ENCODE data around the gene NELFCD.
A peak's percentile ranks its signal among the peaks of the same experiment; 100 is the strongest.

The NELFCD gene

GRCh38 chr20:58986286-58986967, 5.4 kb downstream of the NELFCD start:
- POLR2A ChIA-PET, result interaction anchor here (1.5 kb wide), 1 partner anchor 88 kb away, joined by 3 read pairs; no protein-coding TSS in a partner anchor
- CTCF ChIA-PET, result no interaction called here
- Histone ChIP-seq H3K27ac (ENCODE audit: extremely low read depth, low read depth, low read length) (no peak overlapping the region), H3K4me3 (ENCODE audit: low read depth, low read length) (no peak overlapping the region), H3K4me1 (ENCODE audit: control insufficient read depth, insufficient read depth, low read length) (no peaks in the 10 kb centered on the region), H3K9me3 (ENCODE audit: control insufficient read depth, insufficient read depth, low read depth, low read length) (no peaks in the 10 kb centered on the region), H3K36me3 (ENCODE audit: control insufficient read depth in 2 of 2, insufficient read depth in 1 of 2, low read length in 2 of 2) (peaks cover 11 to 68% of the 10 kb centered on the region in 2 experiments; a peak in 2 of 3 replicates)
- TF ChIP-seq ZNF843 (tag by site-specific recombination; IDR thresholded peaks at IDR 0.05) (no peak), ZNF529 (tag by site-specific recombination; IDR thresholded peaks at IDR 0.05; ENCODE audit: insufficient replicate concordance) (no peak), ZNF146 (tag by site-specific recombination; IDR thresholded peaks at IDR 0.05) (no peak), ZNF785 (tag by site-specific recombination; IDR thresholded peaks at IDR 0.05) (no peak), ZFP37 (tag by site-specific recombination; IDR thresholded peaks at IDR 0.05) (no peak), ZNF37A (tag by site-specific recombination; IDR thresholded peaks at IDR 0.05) (no peak), ZNF335 (tag by site-specific recombination; conservative IDR thresholded peaks at IDR 0.05) (no peak), BCL11A (tag by site-specific recombination; IDR thresholded peaks at IDR 0.05; ENCODE audit: low read depth) (no peak), ZNF768 (tag by site-specific recombination; IDR thresholded peaks at IDR 0.05) (no peak), ZNF341 (tag by site-specific recombination; IDR thresholded peaks at IDR 0.05; ENCODE audit: low read depth) (no peak), ZBTB48 (tag by site-specific recombination; IDR thresholded peaks at IDR 0.05) (no peak)

DNA sequence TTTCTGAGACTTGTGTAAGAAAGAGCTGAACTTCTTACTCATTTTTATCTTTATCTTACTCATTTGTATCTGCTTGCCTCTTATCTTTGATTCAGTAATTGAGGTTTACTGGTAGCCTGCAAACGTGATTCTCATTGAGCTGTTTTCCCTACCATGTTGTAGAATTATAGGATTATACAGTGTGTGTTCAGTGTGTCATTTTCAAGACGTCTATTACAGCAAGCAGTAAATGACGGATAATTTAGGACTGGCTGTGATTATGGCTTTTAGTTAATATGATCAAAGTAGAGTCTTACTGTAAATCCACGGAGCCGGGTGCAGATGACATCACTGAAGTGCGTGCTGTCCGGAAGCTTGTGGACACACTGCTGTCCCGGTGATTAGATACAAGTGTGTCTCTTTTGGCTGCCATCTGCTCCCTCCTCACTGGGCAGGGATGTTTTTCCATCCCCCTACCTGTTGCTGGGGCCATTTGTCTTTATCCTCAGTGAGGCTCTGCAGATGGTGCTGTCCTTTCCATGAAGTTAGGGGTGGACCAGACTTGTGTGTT, 6.0 kb downstream of the NELFCD start:
- H3K36me3 ChIP-seq (ENCODE audit: control insufficient read depth in 2 of 2, insufficient read depth in 1 of 2, low read length in 2 of 2), result peaks cover 11 to 74% of the 10 kb centered on the region in 2 experiments; a peak in 2 of 3 replicates
- TF ChIP-seq ZNF19 (tag by site-specific recombination; IDR thresholded peaks at IDR 0.05; ENCODE audit: low read depth) (no peak), GFI1B (tag by site-specific recombination; IDR thresholded peaks at IDR 0.05) (no peak), HOXA7 (CRISPR knock-in tag; IDR thresholded peaks at IDR 0.05; ENCODE audit: borderline replicate concordance) (no peak), RBAK (tag by site-specific recombination; IDR thresholded peaks at IDR 0.05) (no peak), SP7 (tag by site-specific recombination; IDR thresholded peaks at IDR 0.05) (peak; percentile 40; the same call in 1 of the 2 replicates), ZBTB20 (tag by site-specific recombination; IDR thresholded peaks at IDR 0.05) (no peak), ZEB2 (tag by site-specific recombination; IDR thresholded peaks at IDR 0.05) (no peak), ZSCAN30 (tag by site-specific recombination; IDR thresholded peaks at IDR 0.05) (no peak), ZNF184 (tag by site-specific recombination; IDR thresholded peaks at IDR 0.05) (no peak), ZNF626 (tag by site-specific recombination; IDR thresholded peaks at IDR 0.05) (no peak), SCRT1 (tag by site-specific recombination; IDR thresholded peaks at IDR 0.05; ENCODE audit: borderline replicate concordance) (peak; percentile 24; the same call in 1 of the 2 replicates), ZNF623 (tag by site-specific recombination; IDR thresholded peaks at IDR 0.05) (no peak)
- TF ChIP-seq, protein P1, sequence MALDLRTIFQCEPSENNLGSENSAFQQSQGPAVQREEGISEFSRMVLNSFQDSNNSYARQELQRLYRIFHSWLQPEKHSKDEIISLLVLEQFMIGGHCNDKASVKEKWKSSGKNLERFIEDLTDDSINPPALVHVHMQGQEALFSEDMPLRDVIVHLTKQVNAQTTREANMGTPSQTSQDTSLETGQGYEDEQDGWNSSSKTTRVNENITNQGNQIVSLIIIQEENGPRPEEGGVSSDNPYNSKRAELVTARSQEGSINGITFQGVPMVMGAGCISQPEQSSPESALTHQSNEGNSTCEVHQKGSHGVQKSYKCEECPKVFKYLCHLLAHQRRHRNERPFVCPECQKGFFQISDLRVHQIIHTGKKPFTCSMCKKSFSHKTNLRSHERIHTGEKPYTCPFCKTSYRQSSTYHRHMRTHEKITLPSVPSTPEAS (tag by site-specific recombination; IDR thresholded peaks at IDR 0.05), result no peak
- TF ChIP-seq, protein P2, sequence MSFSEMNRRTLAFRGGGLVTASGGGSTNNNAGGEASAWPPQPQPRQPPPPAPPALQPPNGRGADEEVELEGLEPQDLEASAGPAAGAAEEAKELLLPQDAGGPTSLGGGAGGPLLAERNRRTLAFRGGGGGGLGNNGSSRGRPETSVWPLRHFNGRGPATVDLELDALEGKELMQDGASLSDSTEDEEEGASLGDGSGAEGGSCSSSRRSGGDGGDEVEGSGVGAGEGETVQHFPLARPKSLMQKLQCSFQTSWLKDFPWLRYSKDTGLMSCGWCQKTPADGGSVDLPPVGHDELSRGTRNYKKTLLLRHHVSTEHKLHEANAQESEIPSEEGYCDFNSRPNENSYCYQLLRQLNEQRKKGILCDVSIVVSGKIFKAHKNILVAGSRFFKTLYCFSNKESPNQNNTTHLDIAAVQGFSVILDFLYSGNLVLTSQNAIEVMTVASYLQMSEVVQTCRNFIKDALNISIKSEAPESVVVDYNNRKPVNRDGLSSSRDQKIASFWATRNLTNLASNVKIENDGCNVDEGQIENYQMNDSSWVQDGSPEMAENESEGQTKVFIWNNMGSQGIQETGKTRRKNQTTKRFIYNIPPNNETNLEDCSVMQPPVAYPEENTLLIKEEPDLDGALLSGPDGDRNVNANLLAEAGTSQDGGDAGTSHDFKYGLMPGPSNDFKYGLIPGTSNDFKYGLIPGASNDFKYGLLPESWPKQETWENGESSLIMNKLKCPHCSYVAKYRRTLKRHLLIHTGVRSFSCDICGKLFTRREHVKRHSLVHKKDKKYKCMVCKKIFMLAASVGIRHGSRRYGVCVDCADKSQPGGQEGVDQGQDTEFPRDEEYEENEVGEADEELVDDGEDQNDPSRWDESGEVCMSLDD (tag by site-specific recombination; IDR thresholded peaks at IDR 0.05), result no peak
- TF ChIP-seq, protein P3, sequence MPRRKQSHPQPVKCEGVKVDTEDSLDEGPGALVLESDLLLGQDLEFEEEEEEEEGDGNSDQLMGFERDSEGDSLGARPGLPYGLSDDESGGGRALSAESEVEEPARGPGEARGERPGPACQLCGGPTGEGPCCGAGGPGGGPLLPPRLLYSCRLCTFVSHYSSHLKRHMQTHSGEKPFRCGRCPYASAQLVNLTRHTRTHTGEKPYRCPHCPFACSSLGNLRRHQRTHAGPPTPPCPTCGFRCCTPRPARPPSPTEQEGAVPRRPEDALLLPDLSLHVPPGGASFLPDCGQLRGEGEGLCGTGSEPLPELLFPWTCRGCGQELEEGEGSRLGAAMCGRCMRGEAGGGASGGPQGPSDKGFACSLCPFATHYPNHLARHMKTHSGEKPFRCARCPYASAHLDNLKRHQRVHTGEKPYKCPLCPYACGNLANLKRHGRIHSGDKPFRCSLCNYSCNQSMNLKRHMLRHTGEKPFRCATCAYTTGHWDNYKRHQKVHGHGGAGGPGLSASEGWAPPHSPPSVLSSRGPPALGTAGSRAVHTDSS (tag by site-specific recombination; IDR thresholded peaks at IDR 0.05), result no peak
- TF ChIP-seq, protein P4, sequence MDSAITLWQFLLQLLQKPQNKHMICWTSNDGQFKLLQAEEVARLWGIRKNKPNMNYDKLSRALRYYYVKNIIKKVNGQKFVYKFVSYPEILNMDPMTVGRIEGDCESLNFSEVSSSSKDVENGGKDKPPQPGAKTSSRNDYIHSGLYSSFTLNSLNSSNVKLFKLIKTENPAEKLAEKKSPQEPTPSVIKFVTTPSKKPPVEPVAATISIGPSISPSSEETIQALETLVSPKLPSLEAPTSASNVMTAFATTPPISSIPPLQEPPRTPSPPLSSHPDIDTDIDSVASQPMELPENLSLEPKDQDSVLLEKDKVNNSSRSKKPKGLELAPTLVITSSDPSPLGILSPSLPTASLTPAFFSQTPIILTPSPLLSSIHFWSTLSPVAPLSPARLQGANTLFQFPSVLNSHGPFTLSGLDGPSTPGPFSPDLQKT (IDR thresholded peaks at IDR 0.05; ENCODE audit: borderline replicate concordance, low read depth, low read length), result no peak

More for the DNA sequence above, 6.0 kb downstream of the NELFCD start:
- ChIA-PET CTCF (no interaction called here), POLR2A (interaction anchor here (1.5 kb wide), 1 partner anchor 89 kb away, joined by 3 read pairs; no protein-coding TSS in a partner anchor)
- H3K4me3 ChIP-seq (ENCODE audit: low read depth, low read length), result no peak overlapping the region
- no peaks in the 10 kb centered on the region for H3K4me1 ChIP-seq (ENCODE audit: control insufficient read depth, insufficient read depth, low read length)
- H3K9me3 ChIP-seq (ENCODE audit: control insufficient read depth, insufficient read depth, low read depth, low read length), result no peaks in the 10 kb centered on the region
- H3K27ac ChIP-seq (ENCODE audit: extremely low read depth, low read depth, low read length), result no peak overlapping the region

All from HEK293 (cell line).